Body of pancreas (tissue), 4 donors: ENCODE measurements around the gene ANKRD44.

ENCODE experiments used
- CTCF ChIP-seq, 7 experiments: fragments of 450-650 bp in 4 of 7; fragments of 200-600 bp in 3 of 7; sonication (generic) in 3 of 7; IDR thresholded peaks; one replicate each; pipeline ENCODE4 v1.5.1; 2016 to 2019; ENCODE audit warnings: antibody characterized with exemption in 7 of 7
- POLR2A ChIP-seq, 3 donors: fragments of 450-650 bp; IDR thresholded peaks; one replicate each; pipeline ENCODE4 v1.6.1; 2016; ENCODE audit warnings: antibody characterized with exemption in 3 of 3, mild to moderate bottlenecking in 2 of 3

- no peak for TF ChIP-seq CTCF (IDR thresholded peaks at IDR 0.05)
- no peak for TF ChIP-seq POLR2A (IDR thresholded peaks at IDR 0.05)
These were observed 252.6 kb downstream of the ANKRD44 start for GRCh38 chr2:197057959-197058358.
